SK-N-MC (cell line): Measurements from ENCODE around the gene NLGN1.

Experiments used
- EZH2 ChIP-seq: fragments of 200-600 bp; sonication (generic); IDR thresholded peaks from one replicate; pipeline ENCODE4 v1.6.1; 2017; ENCODE audit warnings: antibody characterized with exemption
- FOXP2 ChIP-seq: optimal IDR thresholded peaks from 2 replicates; pipeline ENCODE3; 2011; ENCODE audit warnings: mild to moderate bottlenecking, moderate library complexity; ENCODE audit not compliant: insufficient read depth; ENCODE audit errors: extremely low read length, control extremely low read depth
- POLR2AphosphoS5 ChIP-seq: IDR thresholded peaks from 2 replicates; pipeline ENCODE4 v1.6.1; 2012; ENCODE audit warnings: mild to moderate bottlenecking, low read depth, low read length, borderline replicate concordance

GRCh38 chr3:173945806-173946205, 548.3 kb downstream of the NLGN1 start:
- TF ChIP-seq POLR2AphosphoS5 (no peak), EZH2 (no peak), FOXP2 (no peak)
